MCF 10A (cell line): ENCODE data around the gene APOO. TPM values are rescaled to one million over a fixed set of nuclear protein-coding genes. Genes with fewer than 3 reads are reported as not detected.

ENCODE experiments used
- BruUV-seq: library from RNA; stranded (reverse); fragments of 400-500 nt; replicated peaks from 2 replicates; lab custom pipeline; 2021; lab: Mats Ljungman, UMichigan
- CTCF ChIA-PET: fragments of 300-600 bp; sonication (Branson Sonifier 250); formaldehyde crosslinking; extraction: SDS; loops from one replicate; lab custom pipeline; 2021; ENCODE audit warnings: antibody characterized with exemption, inconsistent platforms; lab: Yijun Ruan, JAX
- POLR2A ChIA-PET: fragments of 300-600, 350-650 bp; sonication (Branson Sonifier 250); formaldehyde crosslinking; extraction: SDS; loops from one replicate; lab custom pipeline; 2020; ENCODE audit warnings: antibody characterized with exemption, inconsistent platforms; lab: Yijun Ruan, JAX
- DNase-seq: peaks from one replicate; pipeline ENCODE4 v3.0.0-alpha.2; 2018; ENCODE audit not compliant: unreplicated experiment
- H3K27ac Mint-ChIP-seq: one replicate; pipeline ENCODE4 v1.8.0; 2022; ENCODE audit warnings: mild to moderate bottlenecking, low read depth, mixed read lengths; ENCODE audit not compliant: unreplicated experiment
- H3K27me3 Mint-ChIP-seq: one replicate; pipeline ENCODE4 v1.8.0; 2022; ENCODE audit warnings: mixed read lengths; ENCODE audit not compliant: insufficient read depth, unreplicated experiment
- H3K36me3 Mint-ChIP-seq: one replicate; pipeline ENCODE4 v1.8.0; 2022; ENCODE audit warnings: mild to moderate bottlenecking, moderate library complexity, mixed read lengths; ENCODE audit not compliant: insufficient read depth, unreplicated experiment
- H3K4me1 Mint-ChIP-seq: one replicate; pipeline ENCODE4 v1.8.0; 2022; ENCODE audit warnings: mixed read lengths; ENCODE audit not compliant: insufficient read depth, unreplicated experiment
- H3K4me3 Mint-ChIP-seq: one replicate; pipeline ENCODE4 v1.8.0; 2022; ENCODE audit warnings: mild to moderate bottlenecking, moderate library complexity, mixed read lengths; ENCODE audit not compliant: unreplicated experiment
- H3K9me3 Mint-ChIP-seq: one replicate; pipeline ENCODE4 v1.8.0; 2022; ENCODE audit warnings: mixed read lengths; ENCODE audit not compliant: unreplicated experiment
- CTCF ChIP-seq: fragments of 200-600 bp; IDR thresholded peaks from one replicate; pipeline ENCODE4 v1.8.0; 2022; ENCODE audit warnings: antibody characterized with exemption, mild to moderate bottlenecking; ENCODE audit not compliant: unreplicated experiment
- intact Hi-C: fragments of 100-400 bp; cut with micrococcal nuclease; formaldehyde crosslinking; loops from 2 replicates; pipeline ENCODE4 v1.14.1; 2022
- total RNA-seq: library from RNA; stranded (reverse); gene quantifications from 2 replicates; pipeline ENCODE4 v1.2.3, GENCODE V29; 2022

APOO gene
- total RNA-seq, 1 experiment from 2014 or later = 35.9 TPM

- H3K36me3 Mint-ChIP-seq = no peaks in the 10 kb centered on the region
- peaks cover 28% of the 10 kb centered on the region for H3K27me3 Mint-ChIP-seq
- no peak overlapping the region for H3K27ac Mint-ChIP-seq
- intact Hi-C loops = no loop called here
- ChIA-PET POLR2A (no interaction called here), CTCF (no interaction called here)
- no peaks in the 10 kb centered on the region for H3K4me1 Mint-ChIP-seq
- BruUV-seq = no TSS peak
- H3K4me3 Mint-ChIP-seq = no peak overlapping the region
- no peak for DNase-seq
- no peaks in the 10 kb centered on the region for H3K9me3 Mint-ChIP-seq
- no peak for TF ChIP-seq CTCF
Observed at GRCh38 chrX:23825675-23826074, 82.1 kb downstream of the APOO start.

- H3K27ac Mint-ChIP-seq = no peak overlapping the region
Observed at GRCh38 chrX:23822841-23823240, 84.9 kb downstream of the APOO start.

GRCh38 chrX:23822397-23822796 is 85.3 kb downstream of the APOO start:
- Mint-ChIP-seq H3K4me1 (peaks cover 6% of the 10 kb centered on the region), H3K36me3 (no peaks in the 10 kb centered on the region), H3K4me3 (no peak overlapping the region), H3K9me3 (no peaks in the 10 kb centered on the region), H3K27ac (no peak overlapping the region), H3K27me3 (peaks cover 25% of the 10 kb centered on the region)
- intact Hi-C loops = no loop called here
- CTCF ChIA-PET = interaction anchor here (1.1 to 1.8 kb wide), 4 partner anchors 23 to 128 kb away, joined by 3 to 11 read pairs (median 3); no protein-coding TSS in a partner anchor
- no TSS peak for BruUV-seq
- POLR2A ChIA-PET = no interaction called here
- DNase-seq = no peak
- TF ChIP-seq CTCF = no peak

More at GRCh38 chrX:23822841-23823240, 84.9 kb downstream of the APOO start:
- H3K36me3 Mint-ChIP-seq = no peaks in the 10 kb centered on the region
- ChIA-PET CTCF (interaction anchor here (0.6 to 1.8 kb wide), 3 partner anchors 13 to 129 kb away, joined by 3 to 11 read pairs (median 5); no protein-coding TSS in a partner anchor), POLR2A (no interaction called here)
- H3K4me3 Mint-ChIP-seq = no peak overlapping the region
- no peaks in the 10 kb centered on the region for H3K9me3 Mint-ChIP-seq
- DNase-seq = no peak
- peaks cover 6% of the 10 kb centered on the region for H3K4me1 Mint-ChIP-seq
- intact Hi-C loops = no loop called here
- peaks cover 29% of the 10 kb centered on the region for H3K27me3 Mint-ChIP-seq
- no TSS peak for BruUV-seq
- no peak for TF ChIP-seq CTCF

GRCh38 chrX:23821847-23822246 is 85.9 kb downstream of the APOO start:
- CTCF ChIA-PET = interaction anchor here (1.1 to 1.7 kb wide), 2 partner anchors 23 to 80 kb away, joined by 3 read pairs; no protein-coding TSS in a partner anchor
- no peak for TF ChIP-seq CTCF
- no TSS peak for BruUV-seq
- Mint-ChIP-seq H3K9me3 (no peaks in the 10 kb centered on the region), H3K36me3 (no peaks in the 10 kb centered on the region), H3K4me1 (peaks cover 6% of the 10 kb centered on the region), H3K4me3 (no peak overlapping the region), H3K27me3 (peaks cover 23% of the 10 kb centered on the region), H3K27ac (no peak overlapping the region)
- DNase-seq = no peak
- intact Hi-C loops = loop anchor here (2.0 kb wide), 1 partner anchor 65 kb away; no protein-coding TSS in a partner anchor
- POLR2A ChIA-PET = no interaction called here
